Tibial artery (tissue), 4 donors: Measurements from ENCODE around the gene BABAM2.

ENCODE experiments used
- DNase-seq, 2 donors: peaks; one replicate each; pipeline ENCODE4 v3.0.0-alpha.2; 2019
- H3K27ac ChIP-seq, 2 donors: fragments of 200-600 bp; sonication (generic) in 1 of 2; 1 replicate in 1 of 2; 2 replicates in 1 of 2; pipeline ENCODE4 v1.5.1; 2018 to 2019; ENCODE audit warnings: mild to moderate bottlenecking in 1 of 2
- H3K27me3 ChIP-seq, 2 donors: fragments of 200-600 bp; sonication (generic) in 1 of 2; one replicate each; pipeline versions ENCODE4 v1.5.1 to v1.6.0; 2016 to 2019
- H3K36me3 ChIP-seq, 3 donors: fragments of 200-600 bp; sonication (generic) in 2 of 3; one replicate each; pipeline ENCODE4 v1.5.1; 2016 to 2019; ENCODE audit warnings: mild to moderate bottlenecking in 2 of 3
- H3K4me1 ChIP-seq, 4 donors: fragments of 200-600 bp; sonication (generic) in 2 of 4; 1 replicate in 3 of 4; 2 replicates in 1 of 4; pipeline ENCODE4 v1.5.1; 2016 to 2019
- H3K4me3 ChIP-seq, 2 donors: fragments of 200-600 bp; sonication (generic) in 1 of 2; 1 replicate in 1 of 2; 2 replicates in 1 of 2; pipeline ENCODE4 v1.5.1; 2018 to 2019; ENCODE audit warnings: mild to moderate bottlenecking in 2 of 2
- H3K9me3 ChIP-seq, 3 donors: fragments of 200-600 bp; sonication (generic) in 1 of 3; one replicate each; pipeline ENCODE4 v1.5.1; 2016 to 2019
- intact Hi-C: fragments of 100-400 bp; cut with DNase I; formaldehyde crosslinking; loops from one replicate; pipeline ENCODE4 v1.15.0; 2023; ENCODE audit warnings: low total_unique reads
- TF ChIP-seq, protein P1 (sequence below), 2 experiments: fragments of 200-600 bp in 1 of 2; fragments of 450-650 bp in 1 of 2; IDR thresholded peaks; one replicate each; pipeline ENCODE4 v1.5.1; 2017 to 2019; ENCODE audit warnings: antibody characterized with exemption in 2 of 2, mild to moderate bottlenecking in 1 of 2, moderate library complexity in 1 of 2

BABAM2 gene

DNA sequence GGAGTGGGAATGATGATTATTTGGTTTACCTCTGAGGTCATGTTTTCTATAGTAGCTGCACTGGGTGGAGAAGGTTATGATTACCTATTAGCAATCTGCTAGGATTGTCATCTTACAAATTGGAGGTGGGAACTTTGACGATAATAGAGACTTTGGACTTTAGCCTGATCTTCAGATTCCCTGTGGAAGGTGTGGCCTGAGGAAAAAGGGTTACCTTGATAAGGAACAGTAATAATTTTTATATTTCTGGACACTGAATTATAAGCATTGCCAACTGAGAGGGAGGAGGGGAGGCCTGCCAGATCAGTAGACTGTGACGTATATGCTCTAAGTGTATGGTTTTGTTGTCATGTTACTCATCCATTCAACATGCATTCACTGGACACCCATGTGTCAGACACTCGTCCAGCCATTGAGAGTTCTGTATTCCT lies 318.7 kb downstream of the BABAM2 start:
- no peaks in the 10 kb centered on the region for H3K36me3 ChIP-seq
- H3K27ac ChIP-seq, result no peak overlapping the region
- H3K4me1 ChIP-seq, result no peaks in the 10 kb centered on the region
- H3K4me3 ChIP-seq, result no peak overlapping the region
- intact Hi-C loops, result no loop called here
- H3K9me3 ChIP-seq, result no peaks in the 10 kb centered on the region
- no peak for DNase-seq
- TF ChIP-seq, protein P1, sequence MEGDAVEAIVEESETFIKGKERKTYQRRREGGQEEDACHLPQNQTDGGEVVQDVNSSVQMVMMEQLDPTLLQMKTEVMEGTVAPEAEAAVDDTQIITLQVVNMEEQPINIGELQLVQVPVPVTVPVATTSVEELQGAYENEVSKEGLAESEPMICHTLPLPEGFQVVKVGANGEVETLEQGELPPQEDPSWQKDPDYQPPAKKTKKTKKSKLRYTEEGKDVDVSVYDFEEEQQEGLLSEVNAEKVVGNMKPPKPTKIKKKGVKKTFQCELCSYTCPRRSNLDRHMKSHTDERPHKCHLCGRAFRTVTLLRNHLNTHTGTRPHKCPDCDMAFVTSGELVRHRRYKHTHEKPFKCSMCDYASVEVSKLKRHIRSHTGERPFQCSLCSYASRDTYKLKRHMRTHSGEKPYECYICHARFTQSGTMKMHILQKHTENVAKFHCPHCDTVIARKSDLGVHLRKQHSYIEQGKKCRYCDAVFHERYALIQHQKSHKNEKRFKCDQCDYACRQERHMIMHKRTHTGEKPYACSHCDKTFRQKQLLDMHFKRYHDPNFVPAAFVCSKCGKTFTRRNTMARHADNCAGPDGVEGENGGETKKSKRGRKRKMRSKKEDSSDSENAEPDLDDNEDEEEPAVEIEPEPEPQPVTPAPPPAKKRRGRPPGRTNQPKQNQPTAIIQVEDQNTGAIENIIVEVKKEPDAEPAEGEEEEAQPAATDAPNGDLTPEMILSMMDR (IDR thresholded peaks at IDR 0.05), result no peak
- no peaks in the 10 kb centered on the region for H3K27me3 ChIP-seq

DNA sequence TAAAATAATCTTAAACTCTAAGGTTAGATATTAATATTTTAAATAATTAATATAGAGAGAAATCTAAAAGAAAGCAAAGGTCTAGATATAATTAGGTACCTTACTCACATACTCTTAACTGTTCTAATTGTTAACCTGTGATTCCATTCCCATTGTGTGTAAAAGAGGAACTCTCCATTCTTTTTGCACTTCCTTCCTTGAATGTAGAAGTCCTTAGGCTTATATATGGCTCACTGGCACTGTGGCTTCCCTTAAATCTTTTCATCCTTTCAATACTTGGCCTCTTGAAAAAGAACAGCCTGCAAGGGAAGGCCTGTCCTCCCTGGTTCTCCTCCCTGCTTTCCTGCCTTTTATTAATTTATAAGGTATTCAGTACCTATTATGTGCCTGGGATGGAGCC lies 319.3 kb downstream of the BABAM2 start:
- H3K4me1 ChIP-seq, result no peaks in the 10 kb centered on the region
- no peaks in the 10 kb centered on the region for H3K36me3 ChIP-seq
- DNase-seq, result no peak
- H3K27ac ChIP-seq, result no peak overlapping the region
- TF ChIP-seq, protein P1 (IDR thresholded peaks at IDR 0.05), result no peak
- H3K27me3 ChIP-seq, result no peaks in the 10 kb centered on the region
- H3K9me3 ChIP-seq, result no peaks in the 10 kb centered on the region
- intact Hi-C loops, result no loop called here
- no peak overlapping the region for H3K4me3 ChIP-seq

- Histone ChIP-seq H3K9me3 (no peaks in the 10 kb centered on the region), H3K27me3 (no peaks in the 10 kb centered on the region), H3K4me1 (no peaks in the 10 kb centered on the region), H3K27ac (no peak overlapping the region), H3K36me3 (no peaks in the 10 kb centered on the region), H3K4me3 (no peak overlapping the region)
- DNase-seq, result no peak
- intact Hi-C loops, result no loop called here
- TF ChIP-seq, protein P1 (IDR thresholded peaks at IDR 0.05), result no peak
Measured at GRCh38 chr2:28210535-28210934, 320.0 kb downstream of the BABAM2 start.

DNA sequence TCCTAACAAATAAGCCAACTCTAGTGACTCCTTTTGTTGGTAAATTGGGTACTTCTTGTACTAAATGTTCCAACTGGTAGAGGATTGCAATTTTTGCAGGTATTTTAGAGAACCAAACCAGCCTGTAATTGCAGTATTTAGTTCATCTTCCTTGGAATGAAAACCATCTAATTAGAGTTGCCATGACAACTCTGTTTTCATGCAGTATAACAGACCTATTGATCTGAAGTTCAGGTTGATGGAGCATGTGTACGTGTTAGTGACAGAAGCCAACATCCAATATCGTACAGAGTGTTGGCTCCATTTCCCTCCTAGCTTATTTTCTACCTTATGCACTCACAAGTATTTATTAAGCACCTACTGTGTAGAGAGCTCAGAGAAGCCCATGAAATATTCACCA lies 325.8 kb downstream of the BABAM2 start:
- TF ChIP-seq, protein P1 (IDR thresholded peaks at IDR 0.05), result no peak

GRCh38 chr2:28217042-28217740 lies 326.7 kb downstream of the BABAM2 start:
- intact Hi-C loops, result no loop called here
- Histone ChIP-seq H3K27ac (no peak overlapping the region), H3K4me1 (peaks cover 0 to 4% (median 2%) of the 10 kb centered on the region in 4 donors), H3K9me3 (no peaks in the 10 kb centered on the region), H3K36me3 (no peaks in the 10 kb centered on the region), H3K27me3 (no peaks in the 10 kb centered on the region), H3K4me3 (no peak overlapping the region)
- DNase-seq, result no peak
- TF ChIP-seq, protein P1 (IDR thresholded peaks at IDR 0.05), result no peak

More for the DNA sequence above, 325.8 kb downstream of the BABAM2 start:
- intact Hi-C loops, result no loop called here
- no peaks in the 10 kb centered on the region for H3K9me3 ChIP-seq
- H3K27ac ChIP-seq, result no peak overlapping the region
- H3K27me3 ChIP-seq, result no peaks in the 10 kb centered on the region
- no peak overlapping the region for H3K4me3 ChIP-seq
- H3K4me1 ChIP-seq, result no peaks in the 10 kb centered on the region
- H3K36me3 ChIP-seq, result no peaks in the 10 kb centered on the region
- no peak for DNase-seq
